Spleen (tissue), 7 donors: ENCODE results near the gene SMIM35.

Experiments used
- POLR2A ChIP-seq, 3 donors: fragments of 450-650 bp; IDR thresholded peaks; one replicate each; pipeline ENCODE4 v1.5.1; 2017; ENCODE audit warnings: antibody characterized with exemption in 3 of 3, mild to moderate bottlenecking in 1 of 3
- POLR2AphosphoS5 ChIP-seq, 3 donors: sonication (generic); formaldehyde crosslinking; IDR thresholded peaks; one replicate each; pipeline ENCODE4 v1.5.1; 2017; ENCODE audit warnings: antibody characterized with exemption in 3 of 3
- TF ChIP-seq, protein P1 (sequence below), 11 experiments: fragments of 200-600 bp in 7 of 11; fragments of 450-650 bp in 4 of 11; sonication (generic) in 4 of 11; IDR thresholded peaks in 8 of 11; conservative IDR thresholded peaks in 3 of 11; 1 replicate in 7 of 11; 2 replicates in 4 of 11; pipeline versions ENCODE4 v1.4.0 to v1.8.0; 2016 to 2021; ENCODE audit warnings: antibody characterized with exemption in 11 of 11, inconsistent platforms in 4 of 11, mild to moderate bottlenecking in 1 of 11
- donor health status: DM: no; HTN: no; CAD: no; lungs with moderate emphysema.
- donor health status: DM: no; HTN: no; CAD: no.
- donor health status: DM: no; HTN: no; CAD: no.

- TF ChIP-seq POLR2A (IDR thresholded peaks at IDR 0.05) (no peak), POLR2AphosphoS5 (IDR thresholded peaks at IDR 0.05) (no peak)
- TF ChIP-seq, protein P1, sequence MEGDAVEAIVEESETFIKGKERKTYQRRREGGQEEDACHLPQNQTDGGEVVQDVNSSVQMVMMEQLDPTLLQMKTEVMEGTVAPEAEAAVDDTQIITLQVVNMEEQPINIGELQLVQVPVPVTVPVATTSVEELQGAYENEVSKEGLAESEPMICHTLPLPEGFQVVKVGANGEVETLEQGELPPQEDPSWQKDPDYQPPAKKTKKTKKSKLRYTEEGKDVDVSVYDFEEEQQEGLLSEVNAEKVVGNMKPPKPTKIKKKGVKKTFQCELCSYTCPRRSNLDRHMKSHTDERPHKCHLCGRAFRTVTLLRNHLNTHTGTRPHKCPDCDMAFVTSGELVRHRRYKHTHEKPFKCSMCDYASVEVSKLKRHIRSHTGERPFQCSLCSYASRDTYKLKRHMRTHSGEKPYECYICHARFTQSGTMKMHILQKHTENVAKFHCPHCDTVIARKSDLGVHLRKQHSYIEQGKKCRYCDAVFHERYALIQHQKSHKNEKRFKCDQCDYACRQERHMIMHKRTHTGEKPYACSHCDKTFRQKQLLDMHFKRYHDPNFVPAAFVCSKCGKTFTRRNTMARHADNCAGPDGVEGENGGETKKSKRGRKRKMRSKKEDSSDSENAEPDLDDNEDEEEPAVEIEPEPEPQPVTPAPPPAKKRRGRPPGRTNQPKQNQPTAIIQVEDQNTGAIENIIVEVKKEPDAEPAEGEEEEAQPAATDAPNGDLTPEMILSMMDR (IDR thresholded peaks at IDR 0.05 in 8 of 11, conservative IDR thresholded peaks at IDR 0.05 in 3 of 11): no peak
These were observed 68.4 kb downstream of the SMIM35 start for GRCh38 chr11:118018401-118018800.
